HEK293 (cell line): Measurements from ENCODE around the gene RBMS1.

Experiments
- CTCF ChIA-PET: fragments of 350-600 bp; formaldehyde crosslinking; extraction: SDS; loops from one replicate; lab custom pipeline; 2021; ENCODE audit warnings: antibody characterized with exemption; lab: Yijun Ruan, JAX
- POLR2A ChIA-PET: fragments of 300-600 bp; formaldehyde crosslinking; extraction: SDS; loops from one replicate; lab custom pipeline; 2020; ENCODE audit warnings: antibody characterized with exemption, inconsistent platforms; lab: Yijun Ruan, JAX
- H3K27ac ChIP-seq: fragments of 200-500 bp; sonication (Bioruptor generic); 2 replicates; pipeline ENCODE4 v1.5.1; 2014; ENCODE audit warnings: low read depth, low read length, control low read depth, inconsistent platforms; ENCODE audit errors: extremely low read depth
- H3K36me3 ChIP-seq, 2 experiments: fragments of 200-500 bp in 1 of 2; sonication (Bioruptor generic) in 1 of 2; 1 replicate in 1 of 2; 2 replicates in 1 of 2; pipeline ENCODE4 v1.5.1; 2014 to 2017; ENCODE audit warnings: inconsistent platforms in 2 of 2, low read length in 2 of 2; ENCODE audit not compliant: control insufficient read depth in 2 of 2, insufficient read depth in 1 of 2
- H3K4me1 ChIP-seq: fragments of 200-500 bp; sonication (Bioruptor generic); 2 replicates; pipeline ENCODE4 v1.5.1; 2014; ENCODE audit warnings: mild to moderate bottlenecking, low read length, inconsistent platforms; ENCODE audit not compliant: control insufficient read depth, insufficient read depth
- H3K4me3 ChIP-seq: 2 replicates; pipeline ENCODE4 v1.5.1; 2011; ENCODE audit warnings: low read depth, mild to moderate bottlenecking, control low read depth, low read length, moderate library complexity
- H3K9me3 ChIP-seq: fragments of 200-500 bp; sonication (Bioruptor generic); 2 replicates; pipeline ENCODE4 v1.5.1; 2014; ENCODE audit warnings: low read depth, low read length, inconsistent platforms; ENCODE audit not compliant: control insufficient read depth, insufficient read depth
- CTCF ChIP-seq: fragments of 450-650 bp; formaldehyde crosslinking; IDR thresholded peaks from 2 replicates; pipeline ENCODE4 v1.5.1; 2016; ENCODE audit warnings: missing biosample characterization, missing genetic modification characterization
- KLF16 ChIP-seq: fragments of 450-650 bp; formaldehyde crosslinking; IDR thresholded peaks from 2 replicates; pipeline ENCODE4 v1.5.1; 2017; ENCODE audit warnings: missing biosample characterization, missing genetic modification characterization
- MYNN ChIP-seq: fragments of 450-650 bp; formaldehyde crosslinking; IDR thresholded peaks from 2 replicates; pipeline ENCODE4 v1.5.1; 2016; ENCODE audit warnings: missing biosample characterization, missing genetic modification characterization, borderline replicate concordance
- ZBTB20 ChIP-seq: fragments of 450-650 bp; formaldehyde crosslinking; IDR thresholded peaks from 2 replicates; pipeline ENCODE4 v1.5.1; 2016; ENCODE audit warnings: missing biosample characterization, missing genetic modification characterization
- ZNF155 ChIP-seq: fragments of 450-650 bp; formaldehyde crosslinking; IDR thresholded peaks from 2 replicates; pipeline ENCODE4 v1.5.1; 2016; ENCODE audit warnings: missing biosample characterization, missing genetic modification characterization
- ZNF184 ChIP-seq: fragments of 450-650 bp; IDR thresholded peaks from 2 replicates; pipeline ENCODE4 v1.5.1; 2018; ENCODE audit warnings: missing biosample characterization, mild to moderate bottlenecking, missing genetic modification characterization
- ZNF214 ChIP-seq: fragments of 450-650 bp; formaldehyde crosslinking; IDR thresholded peaks from 2 replicates; pipeline ENCODE4 v1.5.1; 2017; ENCODE audit warnings: missing biosample characterization, mild to moderate bottlenecking, missing genetic modification characterization, borderline replicate concordance
- ZNF26 ChIP-seq: fragments of 450-650 bp; formaldehyde crosslinking; IDR thresholded peaks from 2 replicates; pipeline ENCODE4 v1.5.1; 2016; ENCODE audit warnings: missing biosample characterization, missing genetic modification characterization
- ZNF280D ChIP-seq: fragments of 450-650 bp; formaldehyde crosslinking; IDR thresholded peaks from 2 replicates; pipeline ENCODE4 v1.5.1; 2016; ENCODE audit warnings: missing biosample characterization, missing genetic modification characterization
- ZNF335 ChIP-seq: fragments of 450-650 bp; formaldehyde crosslinking; conservative IDR thresholded peaks from 2 replicates; pipeline ENCODE4 v1.5.1; 2016; ENCODE audit warnings: missing biosample characterization, missing genetic modification characterization
- ZNF341 ChIP-seq: fragments of 450-650 bp; formaldehyde crosslinking; IDR thresholded peaks from 2 replicates; pipeline ENCODE4; 2016; ENCODE audit warnings: low read depth, missing biosample characterization, missing genetic modification characterization
- ZNF501 ChIP-seq: fragments of 450-650 bp; formaldehyde crosslinking; IDR thresholded peaks from 2 replicates; pipeline ENCODE4 v1.5.1; 2016; ENCODE audit warnings: missing biosample characterization, missing genetic modification characterization
- ZNF830 ChIP-seq: fragments of 450-650 bp; IDR thresholded peaks from 2 replicates; pipeline ENCODE4 v1.5.0; 2018; ENCODE audit warnings: missing biosample characterization, missing genetic modification characterization, low read depth, mild to moderate bottlenecking, moderate library complexity
- ZSCAN18 ChIP-seq: fragments of 450-650 bp; formaldehyde crosslinking; IDR thresholded peaks from 2 replicates; pipeline ENCODE4 v1.5.1; 2016; ENCODE audit warnings: missing biosample characterization, missing genetic modification characterization
- TF ChIP-seq, protein P1 (sequence below): fragments of 450-650 bp; formaldehyde crosslinking; IDR thresholded peaks from 2 replicates; pipeline ENCODE4 v1.5.1; 2016; ENCODE audit warnings: missing biosample characterization, missing genetic modification characterization
- TF ChIP-seq, protein P2 (sequence below): fragments of 450-650 bp; formaldehyde crosslinking; IDR thresholded peaks from 2 replicates; pipeline ENCODE4 v1.5.1; 2016; ENCODE audit warnings: missing biosample characterization, missing genetic modification characterization, borderline replicate concordance
- TF ChIP-seq, protein P3 (sequence below): fragments of 450-650 bp; formaldehyde crosslinking; IDR thresholded peaks from 2 replicates; pipeline ENCODE4 v1.5.1; 2016; ENCODE audit warnings: missing biosample characterization, missing genetic modification characterization

RBMS1 gene

DNA sequence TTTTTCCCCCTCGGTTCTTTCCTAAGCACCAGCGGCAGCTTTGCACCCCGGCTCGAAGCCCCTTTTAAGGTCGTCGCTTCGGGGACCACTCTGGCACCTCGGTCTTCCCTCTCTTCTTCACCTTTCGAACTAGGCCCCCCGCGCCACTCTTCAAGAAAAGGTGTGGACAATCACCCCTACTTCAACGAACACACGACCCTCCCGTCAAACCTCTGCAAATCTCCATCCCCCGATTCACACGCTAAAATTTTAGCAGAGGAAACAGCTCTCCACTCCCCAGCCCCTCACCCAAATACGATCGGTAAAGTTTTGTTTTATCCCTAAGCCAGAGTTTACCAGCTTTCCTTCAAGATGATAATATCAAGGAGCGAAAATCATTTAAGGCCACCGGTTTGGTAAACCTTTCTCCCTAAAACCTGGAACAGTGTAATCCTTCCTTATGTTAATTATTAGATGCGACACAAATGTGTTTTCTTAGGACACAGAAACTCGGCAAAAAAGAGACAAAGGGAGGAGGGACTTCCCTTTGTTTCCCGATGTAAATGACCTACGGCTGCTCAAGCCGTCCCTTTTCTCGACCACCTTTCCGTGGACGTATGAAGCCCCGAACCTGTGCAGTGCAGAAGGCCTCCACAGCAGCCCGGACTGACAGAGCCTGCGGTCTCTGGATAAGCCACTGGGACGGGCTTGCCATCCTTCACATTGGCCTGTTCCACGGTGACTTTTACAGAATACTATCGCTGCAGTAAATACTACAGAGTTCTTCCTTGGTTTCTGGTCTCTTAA lies 85.2 kb downstream of the RBMS1 start:
- POLR2A ChIA-PET: interaction anchor here (1.1 kb wide), 1 partner anchor 138 kb away, joined by 5 read pairs; no protein-coding TSS in a partner anchor
- Histone ChIP-seq H3K9me3 (no peaks in the 10 kb centered on the region), H3K4me3 (peak overlapping the region; percentile 56), H3K4me1 (peaks cover 16% of the 10 kb centered on the region), H3K27ac (no peak overlapping the region; the same call in 1 of the 2 replicates), H3K36me3 (no peaks in the 10 kb centered on the region)
- CTCF ChIA-PET: no interaction called here
- TF ChIP-seq KLF16 (tag by site-specific recombination): no peak
- TF ChIP-seq ZSCAN18 (tag by site-specific recombination): no peak
- peak; percentile 54 for TF ChIP-seq ZNF335
- TF ChIP-seq, protein P1, sequence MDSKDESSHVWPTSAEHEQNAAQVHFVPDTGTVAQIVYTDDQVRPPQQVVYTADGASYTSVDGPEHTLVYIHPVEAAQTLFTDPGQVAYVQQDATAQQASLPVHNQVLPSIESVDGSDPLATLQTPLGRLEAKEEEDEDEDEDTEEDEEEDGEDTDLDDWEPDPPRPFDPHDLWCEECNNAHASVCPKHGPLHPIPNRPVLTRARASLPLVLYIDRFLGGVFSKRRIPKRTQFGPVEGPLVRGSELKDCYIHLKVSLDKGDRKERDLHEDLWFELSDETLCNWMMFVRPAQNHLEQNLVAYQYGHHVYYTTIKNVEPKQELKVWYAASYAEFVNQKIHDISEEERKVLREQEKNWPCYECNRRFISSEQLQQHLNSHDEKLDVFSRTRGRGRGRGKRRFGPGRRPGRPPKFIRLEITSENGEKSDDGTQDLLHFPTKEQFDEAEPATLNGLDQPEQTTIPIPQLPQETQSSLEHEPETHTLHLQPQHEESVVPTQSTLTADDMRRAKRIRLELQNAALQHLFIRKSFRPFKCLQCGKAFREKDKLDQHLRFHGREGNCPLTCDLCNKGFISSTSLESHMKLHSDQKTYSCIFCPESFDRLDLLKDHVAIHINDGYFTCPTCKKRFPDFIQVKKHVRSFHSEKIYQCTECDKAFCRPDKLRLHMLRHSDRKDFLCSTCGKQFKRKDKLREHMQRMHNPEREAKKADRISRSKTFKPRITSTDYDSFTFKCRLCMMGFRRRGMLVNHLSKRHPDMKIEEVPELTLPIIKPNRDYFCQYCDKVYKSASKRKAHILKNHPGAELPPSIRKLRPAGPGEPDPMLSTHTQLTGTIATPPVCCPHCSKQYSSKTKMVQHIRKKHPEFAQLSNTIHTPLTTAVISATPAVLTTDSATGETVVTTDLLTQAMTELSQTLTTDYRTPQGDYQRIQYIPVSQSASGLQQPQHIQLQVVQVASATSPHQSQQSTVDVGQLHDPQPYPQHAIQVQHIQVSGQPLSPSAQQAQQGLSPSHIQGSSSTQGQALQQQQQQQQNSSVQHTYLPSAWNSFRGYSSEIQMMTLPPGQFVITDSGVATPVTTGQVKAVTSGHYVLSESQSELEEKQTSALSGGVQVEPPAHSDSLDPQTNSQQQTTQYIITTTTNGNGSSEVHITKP: peak; percentile 59; the same call in 1 of the 2 replicates
- no peak for TF ChIP-seq ZNF280D (tag by site-specific recombination)
- TF ChIP-seq, protein P2, sequence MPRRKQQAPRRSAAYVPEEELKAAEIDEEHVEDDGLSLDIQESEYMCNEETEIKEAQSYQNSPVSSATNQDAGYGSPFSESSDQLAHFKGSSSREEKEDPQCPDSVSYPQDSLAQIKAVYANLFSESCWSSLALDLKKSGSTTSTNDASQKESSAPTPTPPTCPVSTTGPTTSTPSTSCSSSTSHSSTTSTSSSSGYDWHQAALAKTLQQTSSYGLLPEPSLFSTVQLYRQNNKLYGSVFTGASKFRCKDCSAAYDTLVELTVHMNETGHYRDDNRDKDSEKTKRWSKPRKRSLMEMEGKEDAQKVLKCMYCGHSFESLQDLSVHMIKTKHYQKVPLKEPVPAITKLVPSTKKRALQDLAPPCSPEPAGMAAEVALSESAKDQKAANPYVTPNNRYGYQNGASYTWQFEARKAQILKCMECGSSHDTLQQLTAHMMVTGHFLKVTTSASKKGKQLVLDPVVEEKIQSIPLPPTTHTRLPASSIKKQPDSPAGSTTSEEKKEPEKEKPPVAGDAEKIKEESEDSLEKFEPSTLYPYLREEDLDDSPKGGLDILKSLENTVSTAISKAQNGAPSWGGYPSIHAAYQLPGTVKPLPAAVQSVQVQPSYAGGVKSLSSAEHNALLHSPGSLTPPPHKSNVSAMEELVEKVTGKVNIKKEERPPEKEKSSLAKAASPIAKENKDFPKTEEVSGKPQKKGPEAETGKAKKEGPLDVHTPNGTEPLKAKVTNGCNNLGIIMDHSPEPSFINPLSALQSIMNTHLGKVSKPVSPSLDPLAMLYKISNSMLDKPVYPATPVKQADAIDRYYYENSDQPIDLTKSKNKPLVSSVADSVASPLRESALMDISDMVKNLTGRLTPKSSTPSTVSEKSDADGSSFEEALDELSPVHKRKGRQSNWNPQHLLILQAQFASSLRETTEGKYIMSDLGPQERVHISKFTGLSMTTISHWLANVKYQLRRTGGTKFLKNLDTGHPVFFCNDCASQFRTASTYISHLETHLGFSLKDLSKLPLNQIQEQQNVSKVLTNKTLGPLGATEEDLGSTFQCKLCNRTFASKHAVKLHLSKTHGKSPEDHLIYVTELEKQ (tag by site-specific recombination): no peak
- no peak for TF ChIP-seq ZNF501
- no peak for TF ChIP-seq ZNF830 (tag by site-specific recombination)
- TF ChIP-seq, protein P3, sequence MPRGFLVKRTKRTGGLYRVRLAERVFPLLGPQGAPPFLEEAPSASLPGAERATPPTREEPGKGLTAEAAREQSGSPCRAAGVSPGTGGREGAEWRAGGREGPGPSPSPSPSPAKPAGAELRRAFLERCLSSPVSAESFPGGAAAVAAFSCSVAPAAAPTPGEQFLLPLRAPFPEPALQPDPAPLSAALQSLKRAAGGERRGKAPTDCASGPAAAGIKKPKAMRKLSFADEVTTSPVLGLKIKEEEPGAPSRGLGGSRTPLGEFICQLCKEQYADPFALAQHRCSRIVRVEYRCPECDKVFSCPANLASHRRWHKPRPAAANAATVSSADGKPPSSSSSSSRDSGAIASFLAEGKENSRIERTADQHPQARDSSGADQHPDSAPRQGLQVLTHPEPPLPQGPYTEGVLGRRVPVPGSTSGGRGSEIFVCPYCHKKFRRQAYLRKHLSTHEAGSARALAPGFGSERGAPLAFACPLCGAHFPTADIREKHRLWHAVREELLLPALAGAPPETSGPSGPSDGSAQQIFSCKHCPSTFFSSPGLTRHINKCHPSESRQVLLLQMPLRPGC (tag by site-specific recombination): no peak
- no peak for TF ChIP-seq MYNN (tag by site-specific recombination)
- peak; percentile 46; the same call in 1 of the 2 replicates for TF ChIP-seq ZBTB20 (tag by site-specific recombination)
- no peak for TF ChIP-seq ZNF214
- no peak for TF ChIP-seq CTCF (tag by site-specific recombination)
- no peak for TF ChIP-seq ZNF26 (tag by site-specific recombination)
- TF ChIP-seq ZNF155: no peak
- no peak for TF ChIP-seq ZNF184 (tag by site-specific recombination)
- peak; percentile 81 for TF ChIP-seq ZNF341
